Kidney (tissue), 14 donors: ENCODE results near the gene ETV6. TPM values are rescaled to one million over a fixed set of nuclear protein-coding genes. Genes with fewer than 3 reads are reported as not detected.

Source experiments
- DNase-seq, 5 donors: peaks; one replicate each; pipeline ENCODE4 v3.0.0-alpha.2; 2013 to 2020
- FAIRE-seq: peaks from 2 replicates; lab custom pipeline; 2012; peaks lifted over from hg19 to GRCh38; lab: Jason Lieb, UNC
- H3K27ac ChIP-seq, 2 donors: one replicate each; pipeline ENCODE4 v1.7.0; 2013; ENCODE audit warnings: low read depth in 2 of 2, low read length in 2 of 2, inconsistent platforms in 1 of 2
- H3K27me3 ChIP-seq: one replicate; pipeline ENCODE4 v1.7.1; 2013; ENCODE audit warnings: low read length, inconsistent platforms; ENCODE audit not compliant: control insufficient read depth, insufficient read depth
- H3K36me3 ChIP-seq, 3 donors: one replicate each; pipeline versions ENCODE4 v1.7.0 to v1.7.1; 2013; ENCODE audit warnings: low read length in 3 of 3, control low read depth in 1 of 3, inconsistent platforms in 1 of 3; ENCODE audit not compliant: insufficient read depth in 3 of 3, control insufficient read depth in 2 of 3
- H3K4me1 ChIP-seq, 3 donors: one replicate each; pipeline versions ENCODE4 v1.7.0 to v1.7.1; 2013; ENCODE audit warnings: low read length in 3 of 3, inconsistent platforms in 1 of 3, low read depth in 1 of 3; ENCODE audit not compliant: control insufficient read depth in 2 of 3, insufficient read depth in 2 of 3
- H3K4me3 ChIP-seq, 3 donors: one replicate each; pipeline versions ENCODE4 v1.7.0 to v1.8.1; 2013; ENCODE audit warnings: low read length in 3 of 3, control low read depth in 1 of 3, inconsistent platforms in 1 of 3
- H3K9ac ChIP-seq, 3 donors: one replicate each; pipeline versions ENCODE4 v1.7.0 to v1.7.1; 2013; ENCODE audit warnings: low read length in 3 of 3, control low read depth in 1 of 3, inconsistent platforms in 1 of 3
- H3K9me3 ChIP-seq, 3 donors: one replicate each; pipeline versions ENCODE4 v1.7.0 to v1.7.1; 2013; ENCODE audit warnings: low read length in 3 of 3, control low read depth in 1 of 3, inconsistent platforms in 1 of 3; ENCODE audit not compliant: control insufficient read depth in 2 of 3, insufficient read depth in 1 of 3
- intact Hi-C: fragments of 100-400 bp; cut with DNase I; formaldehyde crosslinking; loops from one replicate; pipeline ENCODE4 v1.11.1; 2022
- polyA plus RNA-seq: library from polyadenylated mRNA; stranded (reverse); fragments of 350-450 nt; fragmentation: Illumina TruSeq; extraction: RNeasy Lipid Tissue Mini Kit (QIAGEN cat#74804); gene quantifications from one replicate; pipeline ENCODE4 v1.2.3, GENCODE V29; 2014; ENCODE audit warnings: low read depth, low replicate concordance; ENCODE audit not compliant: insufficient read depth
- total RNA-seq: library from RNA; stranded (reverse); fragmentation: NEBNext Ultra II Directional; extraction: Animal tissue kit (Norgen Biotek cat#: 25700); gene quantifications from one replicate; pipeline ENCODE4 v1.2.1, GENCODE V29; 2021
- TF ChIP-seq, protein P1 (sequence below): IDR thresholded peaks from 3 replicates; pipeline ENCODE4 v1.5.1; 2012; ENCODE audit warnings: mild to moderate bottlenecking, moderate library complexity, borderline replicate concordance; ENCODE audit not compliant: insufficient read depth; ENCODE audit errors: extremely low read depth
- donor health status: control.
- donor health status: control.
- donor health status: control.
- donor health status: control.
- donor health status: control.
- donor health status: DM: yes; HTN: yes; CAD: no.
- donor health status: Normal renal cell carcinoma (clear cell type).

Gene ETV6
- total and polyA plus RNA-seq, 2 donors from 2014 or later: 5.2 to 59.8 TPM

- FAIRE-seq: no peak
- no peaks in the 10 kb centered on the region for H3K36me3 ChIP-seq
- intact Hi-C loops: no loop called here
Measured at GRCh38 chr12:11805680-11806079, 156.2 kb downstream of the ETV6 start.

GRCh38 chr12:11807458-11807857, 158.0 kb downstream of the ETV6 start:
- no peak for FAIRE-seq
- no peaks in the 10 kb centered on the region for H3K36me3 ChIP-seq
- no peak overlapping the region for H3K9ac ChIP-seq
- DNase-seq: no peak
- H3K27ac ChIP-seq: no peak overlapping the region
- intact Hi-C loops: no loop called here
- H3K4me3 ChIP-seq: no peak overlapping the region
- peaks cover 0 to 8% (median 0%) of the 10 kb centered on the region in 3 donors for H3K4me1 ChIP-seq
- TF ChIP-seq, protein P1, sequence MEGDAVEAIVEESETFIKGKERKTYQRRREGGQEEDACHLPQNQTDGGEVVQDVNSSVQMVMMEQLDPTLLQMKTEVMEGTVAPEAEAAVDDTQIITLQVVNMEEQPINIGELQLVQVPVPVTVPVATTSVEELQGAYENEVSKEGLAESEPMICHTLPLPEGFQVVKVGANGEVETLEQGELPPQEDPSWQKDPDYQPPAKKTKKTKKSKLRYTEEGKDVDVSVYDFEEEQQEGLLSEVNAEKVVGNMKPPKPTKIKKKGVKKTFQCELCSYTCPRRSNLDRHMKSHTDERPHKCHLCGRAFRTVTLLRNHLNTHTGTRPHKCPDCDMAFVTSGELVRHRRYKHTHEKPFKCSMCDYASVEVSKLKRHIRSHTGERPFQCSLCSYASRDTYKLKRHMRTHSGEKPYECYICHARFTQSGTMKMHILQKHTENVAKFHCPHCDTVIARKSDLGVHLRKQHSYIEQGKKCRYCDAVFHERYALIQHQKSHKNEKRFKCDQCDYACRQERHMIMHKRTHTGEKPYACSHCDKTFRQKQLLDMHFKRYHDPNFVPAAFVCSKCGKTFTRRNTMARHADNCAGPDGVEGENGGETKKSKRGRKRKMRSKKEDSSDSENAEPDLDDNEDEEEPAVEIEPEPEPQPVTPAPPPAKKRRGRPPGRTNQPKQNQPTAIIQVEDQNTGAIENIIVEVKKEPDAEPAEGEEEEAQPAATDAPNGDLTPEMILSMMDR: no peak
- H3K9me3 ChIP-seq: no peaks in the 10 kb centered on the region
- H3K27me3 ChIP-seq: no peaks in the 10 kb centered on the region

More at GRCh38 chr12:11805680-11806079, 156.2 kb downstream of the ETV6 start:
- TF ChIP-seq, protein P1: no peak
- H3K9ac ChIP-seq: no peak overlapping the region
- H3K27ac ChIP-seq: no peak overlapping the region
- peaks cover 0 to 6% (median 2%) of the 10 kb centered on the region in 3 donors for H3K4me1 ChIP-seq
- H3K9me3 ChIP-seq: no peaks in the 10 kb centered on the region
- no peak overlapping the region for H3K4me3 ChIP-seq
- no peak for DNase-seq
- H3K27me3 ChIP-seq: no peaks in the 10 kb centered on the region

DNA sequence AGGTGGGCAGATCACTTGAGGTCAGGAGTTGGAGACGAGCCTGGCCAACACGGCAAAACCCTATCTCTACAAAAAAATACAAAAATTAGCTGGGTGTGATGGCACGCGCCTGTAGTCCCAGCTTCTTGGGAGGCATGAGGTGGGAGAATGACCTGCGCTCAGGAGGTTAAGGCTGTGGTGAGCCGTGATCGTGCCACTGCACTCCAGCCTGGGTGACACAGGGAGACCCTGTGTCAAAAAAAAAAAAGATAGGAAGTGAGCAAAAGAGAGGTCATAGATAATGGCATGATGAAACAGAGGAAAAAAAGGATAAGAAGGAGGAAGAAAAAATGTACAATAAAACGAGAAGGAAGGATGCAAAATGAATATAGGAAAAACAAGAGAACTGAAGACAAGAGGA, 159.5 kb downstream of the ETV6 start:
- FAIRE-seq: no peak
- no peak overlapping the region for H3K9ac ChIP-seq
- H3K36me3 ChIP-seq: no peaks in the 10 kb centered on the region
- no peaks in the 10 kb centered on the region for H3K9me3 ChIP-seq
- peaks cover 0 to 14% (median 4%) of the 10 kb centered on the region in 3 donors for H3K4me1 ChIP-seq
- no peak for DNase-seq
- H3K27ac ChIP-seq: no peak overlapping the region
- no peak overlapping the region for H3K4me3 ChIP-seq
- H3K27me3 ChIP-seq: no peaks in the 10 kb centered on the region
- TF ChIP-seq, protein P1: no peak
- intact Hi-C loops: no loop called here

- H3K9ac ChIP-seq: no peak overlapping the region
- TF ChIP-seq, protein P1: no peak
- no peaks in the 10 kb centered on the region for H3K36me3 ChIP-seq
- H3K27me3 ChIP-seq: no peaks in the 10 kb centered on the region
- intact Hi-C loops: no loop called here
- H3K27ac ChIP-seq: no peak overlapping the region
- peaks cover 0 to 14% (median 4%) of the 10 kb centered on the region in 3 donors for H3K4me1 ChIP-seq
- no peaks in the 10 kb centered on the region for H3K9me3 ChIP-seq
- no peak overlapping the region for H3K4me3 ChIP-seq
- no peak for FAIRE-seq
- no peak for DNase-seq
Measured at GRCh38 chr12:11810206-11810545, 160.7 kb downstream of the ETV6 start.
